LNCaP clone FGC (cell line): Measurements from ENCODE around the gene GNAS.
"Not testable (repeated sequence)": the region's sequence is repeated elsewhere in the genome, so short reads cannot be mapped to it uniquely, and the experiment has no call there.

Experiments used
- DNase-seq: peaks from one replicate; pipeline ENCODE4 v3.0.0-alpha.2; 2011; ENCODE audit warnings: low read depth
- H3K4me3 ChIP-seq: 2 replicates; pipeline ENCODE4 v1.5.1; 2011; ENCODE audit warnings: mild to moderate bottlenecking, low read depth, low read length, control low read depth
- CTCF ChIP-seq: IDR thresholded peaks from 2 replicates; pipeline ENCODE4 v1.5.1; 2012; ENCODE audit warnings: mild to moderate bottlenecking; ENCODE audit not compliant: control insufficient read depth, insufficient read depth; ENCODE audit errors: extremely low read depth

The GNAS gene

GRCh38 chr20:58818586-58819285 is 33.8 kb upstream of the GNAS start:
- TF ChIP-seq CTCF: no peak
- DNase-seq: no peak

GRCh38 chr20:58819921-58820320 is 32.6 kb upstream of the GNAS start:
- DNase-seq: no peak
- no peak overlapping the region for H3K4me3 ChIP-seq
- TF ChIP-seq CTCF: no peak

More at GRCh38 chr20:58818586-58819285, 33.8 kb upstream of the GNAS start:
- H3K4me3 ChIP-seq: no peak overlapping the region

- not testable (repeated sequence) for DNase-seq, H3K4me3 ChIP-seq
Measured at GRCh38 chr20:58820515-58820914, 32.0 kb upstream of the GNAS start.

- H3K4me3 ChIP-seq: no peak overlapping the region
- DNase-seq: no peak
- no peak for TF ChIP-seq CTCF
Measured at GRCh38 chr20:58822149-58822548, 30.4 kb upstream of the GNAS start.

- TF ChIP-seq CTCF: no peak
- no peak for DNase-seq
- no peak overlapping the region for H3K4me3 ChIP-seq
Measured at GRCh38 chr20:58822748-58823730, 29.5 kb upstream of the GNAS start.

- no peak for DNase-seq
- no peak overlapping the region for H3K4me3 ChIP-seq
- no peak for TF ChIP-seq CTCF
Measured at GRCh38 chr20:58824843-58825242, 27.7 kb upstream of the GNAS start.

GRCh38 chr20:58825450-58825849 is 27.1 kb upstream of the GNAS start:
- no peak overlapping the region for H3K4me3 ChIP-seq
- TF ChIP-seq CTCF: no peak
- no peak for DNase-seq
